Skeletal muscle cell (primary cell): ENCODE results near the gene KRT33A.
"Not testable (repeated sequence)": the region's sequence is repeated elsewhere in the genome, so short reads cannot be mapped to it uniquely, and the experiment has no call there.

Experiments used
- DNase-seq: peaks from one replicate; pipeline ENCODE4 v3.0.0-alpha.2; 2010; ENCODE audit warnings: low read depth
- H3K4me3 ChIP-seq: 2 replicates; pipeline ENCODE4 v1.5.1; 2011; ENCODE audit warnings: low read depth, mild to moderate bottlenecking, control low read depth, low read length, moderate library complexity

The KRT33A gene

GRCh38 chr17:41367426-41368075, 16.9 kb upstream of the KRT33A start:
- no peak overlapping the region for H3K4me3 ChIP-seq
- DNase-seq: no peak

DNA sequence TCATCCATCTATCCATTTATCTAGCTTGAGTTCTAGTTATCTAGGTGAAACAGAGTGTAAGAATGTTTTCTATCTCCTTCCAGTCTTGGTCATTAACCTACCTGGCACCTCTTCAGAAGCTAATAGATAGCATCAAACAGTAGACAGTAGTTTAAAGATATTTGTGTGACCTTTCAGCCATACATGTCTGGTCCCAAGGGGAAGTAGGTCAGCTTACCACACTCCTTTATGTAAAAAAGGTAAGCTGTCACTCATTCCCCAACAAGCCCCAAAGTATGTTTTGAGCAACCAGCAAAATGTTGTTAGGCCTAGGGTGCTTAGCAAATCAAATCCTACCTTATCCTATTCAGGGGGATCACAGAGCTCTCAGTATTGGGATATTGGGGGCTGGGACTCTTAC, 15.4 kb upstream of the KRT33A start:
- DNase-seq: no peak
- no peak overlapping the region for H3K4me3 ChIP-seq

DNA sequence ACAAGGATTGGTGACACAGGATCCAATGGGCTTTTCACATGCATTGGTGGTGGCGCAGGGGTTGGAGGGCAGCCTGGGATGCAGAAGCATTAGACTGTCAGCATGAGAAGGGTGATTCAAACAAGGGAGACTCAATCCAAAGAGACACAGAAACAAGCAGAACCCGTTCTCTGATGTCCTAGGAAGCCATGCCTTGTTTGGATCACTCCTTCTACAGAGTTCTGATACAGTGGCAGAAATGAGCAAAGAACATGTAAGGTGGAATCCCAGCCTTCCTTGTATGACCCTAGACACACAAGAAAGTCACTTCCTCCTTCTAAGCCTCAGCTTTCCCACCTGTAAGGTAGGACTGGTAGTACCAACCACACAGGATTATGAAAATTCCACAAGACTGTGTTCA, 13.3 kb upstream of the KRT33A start:
- no peak overlapping the region for H3K4me3 ChIP-seq
- no peak for DNase-seq

GRCh38 chr17:41360296-41360995, 9.8 kb upstream of the KRT33A start:
- no peak for DNase-seq
- H3K4me3 ChIP-seq: no peak overlapping the region

GRCh38 chr17:41354536-41354935, 3.9 kb upstream of the KRT33A start:
- DNase-seq: no peak
- H3K4me3 ChIP-seq: no peak overlapping the region

GRCh38 chr17:41352597-41353366, 2.2 kb upstream of the KRT33A start:
- no peak for DNase-seq
- H3K4me3 ChIP-seq: no peak overlapping the region

GRCh38 chr17:41351177-41351576, 549 bp upstream of the KRT33A start:
- no peak overlapping the region for H3K4me3 ChIP-seq
- DNase-seq: no peak

DNA sequence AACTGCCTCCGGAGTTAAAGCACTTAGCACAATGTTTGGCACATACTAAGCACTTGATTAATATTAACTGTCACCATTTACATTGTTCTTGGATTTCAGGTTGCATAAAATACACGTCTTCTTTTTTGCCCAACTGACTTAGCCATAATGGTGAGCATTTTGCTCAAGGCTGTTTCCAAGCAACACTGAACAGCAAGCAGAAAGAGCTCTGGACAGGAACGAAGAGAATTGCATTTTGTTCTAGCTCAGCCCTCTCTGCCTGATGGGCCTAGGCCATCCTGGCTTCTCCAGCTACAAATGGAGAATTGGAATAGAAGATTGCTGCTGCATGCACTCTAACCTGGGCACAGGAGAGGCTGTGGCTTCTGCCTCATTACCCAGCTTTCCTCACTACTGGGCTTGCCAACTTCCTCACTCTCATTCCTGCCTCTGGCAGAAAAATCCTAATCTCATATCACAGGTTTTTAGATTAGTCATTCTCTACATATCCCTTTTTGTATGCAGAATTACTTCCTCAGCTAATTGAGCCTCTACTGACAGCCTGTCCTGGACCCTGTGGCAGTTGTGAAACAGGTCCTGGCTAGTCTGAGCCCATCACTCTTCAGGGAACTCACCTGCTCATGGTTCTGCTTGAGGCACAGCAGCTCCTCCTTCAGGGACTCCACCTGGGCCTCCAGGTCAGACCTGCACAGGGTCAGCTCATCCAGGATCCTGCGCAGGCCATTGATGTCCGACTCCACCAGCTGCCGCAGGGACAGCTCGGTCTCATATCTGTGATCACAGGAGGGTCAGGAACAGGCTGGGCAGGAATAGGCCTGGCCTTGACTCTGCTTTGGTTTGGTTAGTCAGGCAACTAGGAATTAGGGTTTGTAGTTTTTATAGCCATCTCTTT, 2.5 kb downstream of the KRT33A start:
- no peak overlapping the region for H3K4me3 ChIP-seq
- DNase-seq: no peak

DNA sequence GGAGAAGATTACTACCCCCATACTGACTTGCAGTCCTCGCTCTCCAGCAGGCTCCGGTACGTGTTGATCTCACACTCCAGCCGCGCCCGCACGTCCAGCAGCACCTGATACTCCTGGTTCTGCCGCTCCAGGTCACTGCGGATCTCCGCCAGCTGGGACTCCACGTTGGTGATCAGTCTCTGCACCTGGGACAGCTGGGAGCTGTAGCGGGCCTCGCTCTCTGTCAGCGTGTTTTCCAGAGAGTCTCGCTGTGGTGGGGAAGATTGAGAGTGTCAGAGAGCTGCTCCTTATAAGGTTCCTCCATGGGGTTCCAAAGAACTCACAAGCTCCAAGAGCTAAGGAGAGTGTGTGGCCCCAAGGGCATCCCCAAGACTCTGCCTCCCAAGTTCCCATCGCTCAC, 4.2 kb downstream of the KRT33A start:
- not testable (repeated sequence) for DNase-seq, H3K4me3 ChIP-seq

DNA sequence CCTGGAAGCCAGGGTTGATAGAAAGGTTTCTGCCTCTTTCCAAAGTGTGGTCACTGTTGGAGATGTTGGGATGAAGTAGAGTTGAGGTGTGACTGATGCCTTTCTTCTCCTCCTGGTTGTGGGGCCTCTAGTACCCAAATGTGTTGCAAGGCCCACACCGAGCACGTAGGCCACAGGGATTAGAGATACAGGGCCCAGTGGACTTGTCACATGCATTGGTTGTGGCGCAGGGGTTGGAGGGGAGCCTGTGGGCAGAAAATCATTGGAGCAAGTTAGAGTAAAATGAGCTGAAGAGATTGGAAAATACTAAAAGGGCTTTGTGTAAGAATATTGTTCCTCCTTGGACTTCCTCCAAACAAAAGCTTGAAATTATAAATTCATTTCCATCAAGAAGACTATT, 4.6 kb downstream of the KRT33A start:
- no peak for DNase-seq
- no peak overlapping the region for H3K4me3 ChIP-seq

DNA sequence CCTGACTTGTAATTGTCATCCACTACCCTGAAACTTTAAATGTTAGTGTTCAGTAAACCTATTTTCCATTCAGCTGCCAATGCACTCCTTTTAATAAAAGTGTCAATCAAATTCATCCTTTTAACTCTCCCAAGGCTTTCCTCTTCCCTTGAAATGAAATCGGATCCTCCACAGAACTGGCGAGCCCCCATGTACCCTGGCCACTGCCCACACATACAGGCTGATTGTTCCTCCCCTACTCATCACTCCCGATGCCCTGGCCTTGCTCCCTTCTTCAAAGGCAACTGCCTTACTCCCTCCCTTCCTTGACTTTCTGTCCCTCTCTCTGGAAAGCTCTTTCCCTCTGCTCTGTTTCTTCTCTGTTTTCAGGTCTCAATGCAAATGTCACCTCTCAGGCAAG, 7.6 kb downstream of the KRT33A start:
- no peak for DNase-seq
- H3K4me3 ChIP-seq: no peak overlapping the region

GRCh38 chr17:41340934-41341861, 9.4 kb downstream of the KRT33A start:
- DNase-seq: no peak
- no peak overlapping the region for H3K4me3 ChIP-seq

DNA sequence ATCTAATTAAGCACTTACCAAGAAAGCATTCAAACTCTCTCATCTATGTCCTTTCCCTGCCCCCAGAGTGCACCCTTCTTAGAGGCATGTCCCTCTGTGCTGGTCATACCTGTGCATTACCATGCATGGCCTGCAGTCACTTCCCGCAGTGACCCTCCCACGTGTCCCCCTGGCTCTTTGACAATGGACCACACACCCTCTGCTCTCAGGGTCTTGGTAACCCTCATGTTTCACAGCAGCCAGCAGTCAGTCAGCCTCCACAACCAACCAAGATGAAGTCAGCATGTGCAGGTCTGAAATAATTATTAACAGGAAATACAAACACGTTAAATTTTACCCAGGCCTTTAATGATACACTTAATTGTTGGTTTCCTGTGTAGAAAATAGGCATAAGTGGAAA, 10.1 kb downstream of the KRT33A start:
- no peak overlapping the region for H3K4me3 ChIP-seq

GRCh38 chr17:41339571-41340172, 11.0 kb downstream of the KRT33A start:
- no peak for DNase-seq
- H3K4me3 ChIP-seq: no peak overlapping the region

More for the DNA sequence above, 10.1 kb downstream of the KRT33A start:
- no peak for DNase-seq

DNA sequence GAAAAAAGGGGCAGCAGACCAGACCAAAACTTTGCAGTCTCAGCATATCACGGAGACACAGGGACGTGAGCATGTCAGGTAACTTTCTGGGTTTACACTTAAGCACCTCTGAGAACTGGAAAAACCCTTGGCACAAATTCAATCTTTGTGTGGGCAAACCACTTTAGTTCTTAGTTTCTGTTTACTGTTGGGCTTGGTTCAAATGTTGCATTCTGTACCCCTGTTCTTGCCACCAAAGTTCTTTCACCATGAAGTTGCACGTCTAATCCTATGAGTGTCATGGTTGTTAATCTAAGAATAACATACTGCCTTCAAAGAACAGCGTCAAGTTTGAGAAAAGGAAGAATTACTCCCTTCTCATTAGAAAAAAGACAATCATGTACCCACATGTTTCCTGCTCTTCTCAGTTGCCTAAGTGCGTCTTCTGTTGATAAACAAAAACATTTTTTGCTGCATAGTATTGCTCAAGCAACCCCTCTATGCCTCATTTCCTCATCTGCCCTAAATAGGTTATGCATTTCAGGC, 11.6 kb downstream of the KRT33A start:
- DNase-seq: no peak
- H3K4me3 ChIP-seq: no peak overlapping the region

DNA sequence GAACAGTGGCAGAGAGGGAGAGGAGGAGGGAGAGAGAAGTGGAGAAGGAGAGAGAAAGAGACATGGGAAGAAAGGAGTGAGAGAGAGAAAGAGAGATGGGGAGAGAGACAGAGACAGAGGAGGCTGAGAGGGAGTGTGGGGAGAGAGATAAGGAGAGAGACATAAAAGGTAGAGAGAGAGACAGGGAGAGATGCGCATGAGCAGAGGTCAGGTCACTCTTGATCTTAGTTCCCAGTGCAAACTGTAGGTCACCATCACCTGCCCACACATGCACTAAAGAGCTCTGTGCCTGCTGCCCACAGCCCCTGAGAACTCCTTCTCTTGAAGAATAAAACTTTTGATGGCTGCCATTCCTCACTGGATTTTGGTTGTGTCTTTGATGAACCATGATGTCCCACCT, 14.9 kb downstream of the KRT33A start:
- H3K4me3 ChIP-seq: no peak overlapping the region
- DNase-seq: no peak

DNA sequence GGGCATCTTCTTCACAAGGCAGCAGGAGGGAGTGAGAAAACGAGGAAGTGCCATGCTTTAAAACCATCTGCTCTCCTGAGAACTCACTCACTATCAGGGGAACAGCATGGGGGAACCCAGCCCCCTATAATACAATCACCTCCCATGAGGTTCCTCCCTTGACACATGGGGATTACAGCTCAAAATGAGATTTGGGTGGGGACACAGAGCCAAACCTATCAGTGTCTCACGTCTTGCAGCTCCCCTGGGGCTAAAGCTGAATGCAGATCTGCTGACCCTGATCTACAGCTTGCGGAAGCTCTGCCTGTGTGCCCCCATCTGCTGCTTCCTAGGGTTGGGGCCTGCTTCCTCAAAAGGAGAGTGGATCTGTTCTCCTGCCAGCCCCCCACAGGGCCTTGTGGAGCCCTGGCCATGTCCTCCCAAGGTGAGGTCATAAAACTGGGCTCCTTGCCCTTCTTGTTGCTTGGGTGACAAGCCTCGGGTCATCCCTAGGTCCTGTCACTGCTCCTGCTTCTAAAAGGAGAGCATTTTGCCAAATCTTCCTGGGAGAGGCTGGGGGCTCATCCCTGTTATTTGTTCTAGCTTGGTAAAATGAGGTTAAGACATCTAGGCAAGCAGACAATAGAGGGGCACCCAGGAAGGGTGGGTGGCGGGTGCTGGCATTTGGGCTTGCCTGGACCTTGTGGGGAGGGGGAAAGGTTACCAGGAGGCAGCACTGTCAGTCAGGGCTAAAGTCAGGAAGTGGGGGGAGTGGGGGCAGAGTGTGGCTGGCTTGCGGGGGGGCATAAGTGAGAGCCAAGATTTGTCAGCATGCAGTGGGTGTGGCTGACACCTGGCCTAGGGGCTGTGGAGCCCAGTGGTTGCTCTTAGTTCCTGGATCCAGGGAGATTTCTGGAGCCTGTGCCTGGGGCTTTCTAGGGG, 16.0 kb downstream of the KRT33A start:
- no peak for DNase-seq
- no peak overlapping the region for H3K4me3 ChIP-seq
